Measurements from ENCODE around the gene AGBL1.

DNA sequence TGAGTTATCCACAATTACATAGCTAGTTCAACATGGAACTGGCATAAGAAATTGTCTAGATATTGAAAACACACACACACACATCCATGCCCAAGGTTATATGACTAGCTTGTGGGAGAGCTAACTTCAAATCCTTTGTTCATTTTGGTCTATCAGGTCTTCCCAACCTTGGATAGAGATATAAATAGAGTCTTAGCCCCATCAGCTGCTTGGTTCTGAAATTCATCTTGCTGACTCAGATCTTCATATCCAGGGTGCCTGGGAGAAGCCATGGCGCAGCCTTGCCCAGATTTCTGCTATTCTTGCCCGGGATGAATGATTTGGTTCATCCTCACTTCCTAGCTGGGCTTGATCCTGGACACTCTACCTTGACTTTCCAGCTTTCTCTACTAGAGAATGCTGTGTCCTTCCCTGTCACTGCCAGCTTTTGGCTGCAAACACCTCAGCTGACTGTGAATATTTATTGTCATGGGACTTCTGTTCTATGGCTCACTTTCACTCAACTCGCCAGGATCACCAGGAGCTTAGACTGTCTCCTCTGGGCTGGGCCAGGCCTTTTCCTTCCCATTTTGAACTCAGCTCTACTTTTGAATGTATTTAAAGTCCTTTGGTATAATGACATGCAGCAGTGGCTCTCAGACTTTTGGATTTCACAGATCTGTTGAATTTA is 324.4 kb downstream of the AGBL1 start:
- no peak for TF ChIP-seq POLR2A (IDR thresholded peaks at IDR 0.05; ENCODE audit: low read length)
- TF ChIP-seq GATA1 (IDR thresholded peaks at IDR 0.05; ENCODE audit: low read depth, low read length) = no peak
